ENCODE data around the gene ADM2.

Gene ADM2

GRCh38 chr22:50443801-50444625, 37.3 kb upstream of the ADM2 start:
- no peak overlapping the region for H3K27ac ChIP-seq
- H3K36me3 ChIP-seq (ENCODE audit: insufficient read depth, low read length) = peaks cover 35% of the 10 kb centered on the region; the same call in 1 of the 2 replicates
- no peak overlapping the region for H3K9ac ChIP-seq (ENCODE audit: insufficient read length)
- H3K9me3 ChIP-seq (ENCODE audit: low read depth, low read length) = no peaks in the 10 kb centered on the region
- TF ChIP-seq POLR2AphosphoS5 (IDR thresholded peaks at IDR 0.05; ENCODE audit: borderline replicate concordance, low read depth, low read length) = no peak
- no peak for TF ChIP-seq EZH2 (IDR thresholded peaks at IDR 0.05)
- TF ChIP-seq FOXP2 (optimal IDR thresholded peaks at IDR 0.05; ENCODE audit: control extremely low read depth, extremely low read length, insufficient read depth) = no peak
- no peak overlapping the region for H3K4me3 ChIP-seq
- no peak for DNase-seq (ENCODE audit: low read depth, low spot score)

- H3K36me3 ChIP-seq (ENCODE audit: insufficient read depth, low read length) = peaks cover 32% of the 10 kb centered on the region; the same call in 1 of the 2 replicates
- no peak overlapping the region for H3K9ac ChIP-seq (ENCODE audit: insufficient read length)
- peak overlapping the region; percentile 3; the same call in 1 of the 2 replicates for H3K27ac ChIP-seq
- H3K9me3 ChIP-seq (ENCODE audit: low read depth, low read length) = no peaks in the 10 kb centered on the region
- TF ChIP-seq FOXP2 (optimal IDR thresholded peaks at IDR 0.05; ENCODE audit: control extremely low read depth, extremely low read length, insufficient read depth) (no peak), EZH2 (IDR thresholded peaks at IDR 0.05) (no peak), POLR2AphosphoS5 (IDR thresholded peaks at IDR 0.05; ENCODE audit: borderline replicate concordance, low read depth, low read length) (no peak)
- DNase-seq (ENCODE audit: low read depth, low spot score) = no peak
- H3K4me3 ChIP-seq = no peak overlapping the region
Measured at GRCh38 chr22:50444663-50445062, 36.7 kb upstream of the ADM2 start.

DNA sequence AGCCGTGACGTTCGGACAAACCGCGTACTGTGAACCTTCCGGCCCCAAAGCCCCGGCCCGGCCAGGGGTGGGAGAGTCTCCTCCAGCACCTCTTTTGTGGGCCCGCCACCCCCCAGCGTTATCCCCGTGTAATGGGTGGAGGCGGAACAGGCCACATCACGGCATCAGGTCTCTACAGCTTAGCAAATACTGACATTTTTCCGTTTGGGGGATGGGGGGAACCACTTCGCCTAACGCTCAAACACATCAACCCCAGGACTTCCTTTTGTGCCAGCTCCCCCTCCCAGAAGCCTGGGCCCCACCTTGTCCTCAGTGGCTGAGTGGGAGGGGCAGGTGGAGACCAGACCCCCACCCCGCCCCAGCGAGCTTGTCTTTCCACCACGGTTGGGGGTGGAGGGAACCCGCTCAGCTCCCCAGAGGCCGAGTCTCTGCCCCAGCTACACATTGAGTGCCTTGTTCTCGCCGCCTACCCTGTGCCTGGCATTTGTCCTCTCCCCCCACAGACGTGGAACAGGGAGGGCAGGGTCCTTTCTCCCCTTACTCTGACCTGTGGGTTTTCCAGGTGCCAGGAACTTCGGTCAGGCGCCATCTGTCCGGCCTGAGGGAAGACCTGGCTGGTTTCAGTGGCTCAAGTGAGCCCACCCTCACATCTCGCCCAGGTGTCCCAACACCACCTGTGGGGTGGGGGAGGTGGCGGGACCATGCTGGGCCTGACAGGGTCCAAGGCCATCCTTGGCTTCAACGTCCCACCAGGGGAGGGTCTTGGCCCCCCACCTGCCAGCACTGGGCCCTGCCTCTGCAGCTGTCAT, 36.1 kb upstream of the ADM2 start:
- H3K9ac ChIP-seq (ENCODE audit: insufficient read length) = no peak overlapping the region

DNA sequence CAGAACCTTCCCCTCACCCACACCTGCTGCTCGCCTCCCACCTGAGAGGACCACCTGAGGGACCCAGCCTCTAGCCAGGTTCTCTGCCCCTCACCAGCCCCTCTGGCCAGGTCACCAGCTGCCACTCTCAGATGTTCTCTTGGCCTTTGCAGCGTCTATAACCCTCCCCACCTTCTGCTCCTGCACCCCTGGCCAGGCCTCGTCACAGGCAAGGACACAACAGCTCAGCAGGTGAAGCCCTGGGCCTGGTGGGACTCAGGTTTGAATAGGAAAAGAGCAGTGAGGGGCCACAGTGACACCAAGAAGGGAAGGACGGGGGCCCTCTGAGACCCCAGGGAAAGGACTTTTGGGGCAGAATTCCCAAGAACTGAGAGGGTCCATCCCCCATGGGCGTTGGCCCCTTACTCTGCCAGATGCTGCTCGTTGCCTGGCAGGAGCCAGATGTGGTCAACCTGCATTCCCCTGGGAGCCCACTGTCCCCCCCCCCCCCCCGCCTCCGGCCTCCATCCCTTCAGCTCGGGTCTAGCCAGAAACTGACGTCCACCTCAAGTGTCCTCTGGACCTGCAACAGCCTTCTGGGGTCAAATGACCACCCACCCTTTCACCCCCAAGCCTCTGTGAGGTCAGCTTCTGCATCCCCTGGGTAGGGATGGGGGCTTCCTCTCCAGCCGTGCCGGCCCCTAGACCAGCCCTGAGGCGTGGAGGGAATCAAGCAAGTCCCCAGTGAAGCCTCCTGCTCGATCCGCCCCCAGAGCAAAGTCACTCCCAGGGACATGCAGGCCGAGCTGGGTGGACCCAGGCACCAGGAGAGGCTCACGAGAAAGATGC, 35.2 kb upstream of the ADM2 start:
- Histone ChIP-seq H3K9me3 (ENCODE audit: low read depth, low read length) (no peaks in the 10 kb centered on the region), H3K4me3 (no peak overlapping the region), H3K9ac (ENCODE audit: insufficient read length) (no peak overlapping the region), H3K36me3 (ENCODE audit: insufficient read depth, low read length) (peaks cover 30% of the 10 kb centered on the region; the same call in 1 of the 2 replicates), H3K27ac (no peak overlapping the region)
- TF ChIP-seq FOXP2 (optimal IDR thresholded peaks at IDR 0.05; ENCODE audit: control extremely low read depth, extremely low read length, insufficient read depth) = no peak
- no peak for TF ChIP-seq EZH2 (IDR thresholded peaks at IDR 0.05)
- no peak; the same call in 1 of the 2 replicates for TF ChIP-seq POLR2AphosphoS5 (IDR thresholded peaks at IDR 0.05; ENCODE audit: borderline replicate concordance, low read depth, low read length)
- DNase-seq (ENCODE audit: low read depth, low spot score) = no peak

More for the DNA sequence above, 36.1 kb upstream of the ADM2 start:
- TF ChIP-seq POLR2AphosphoS5 (IDR thresholded peaks at IDR 0.05; ENCODE audit: borderline replicate concordance, low read depth, low read length) (no peak; the same call in 1 of the 2 replicates), FOXP2 (optimal IDR thresholded peaks at IDR 0.05; ENCODE audit: control extremely low read depth, extremely low read length, insufficient read depth) (no peak), EZH2 (IDR thresholded peaks at IDR 0.05) (no peak)
- no peaks in the 10 kb centered on the region for H3K9me3 ChIP-seq (ENCODE audit: low read depth, low read length)
- H3K27ac ChIP-seq = peak overlapping the region; percentile 3; the same call in 1 of the 2 replicates
- no peak for DNase-seq (ENCODE audit: low read depth, low spot score)
- peaks cover 27% of the 10 kb centered on the region; the same call in 1 of the 2 replicates for H3K36me3 ChIP-seq (ENCODE audit: insufficient read depth, low read length)
- H3K4me3 ChIP-seq = no peak overlapping the region

DNA sequence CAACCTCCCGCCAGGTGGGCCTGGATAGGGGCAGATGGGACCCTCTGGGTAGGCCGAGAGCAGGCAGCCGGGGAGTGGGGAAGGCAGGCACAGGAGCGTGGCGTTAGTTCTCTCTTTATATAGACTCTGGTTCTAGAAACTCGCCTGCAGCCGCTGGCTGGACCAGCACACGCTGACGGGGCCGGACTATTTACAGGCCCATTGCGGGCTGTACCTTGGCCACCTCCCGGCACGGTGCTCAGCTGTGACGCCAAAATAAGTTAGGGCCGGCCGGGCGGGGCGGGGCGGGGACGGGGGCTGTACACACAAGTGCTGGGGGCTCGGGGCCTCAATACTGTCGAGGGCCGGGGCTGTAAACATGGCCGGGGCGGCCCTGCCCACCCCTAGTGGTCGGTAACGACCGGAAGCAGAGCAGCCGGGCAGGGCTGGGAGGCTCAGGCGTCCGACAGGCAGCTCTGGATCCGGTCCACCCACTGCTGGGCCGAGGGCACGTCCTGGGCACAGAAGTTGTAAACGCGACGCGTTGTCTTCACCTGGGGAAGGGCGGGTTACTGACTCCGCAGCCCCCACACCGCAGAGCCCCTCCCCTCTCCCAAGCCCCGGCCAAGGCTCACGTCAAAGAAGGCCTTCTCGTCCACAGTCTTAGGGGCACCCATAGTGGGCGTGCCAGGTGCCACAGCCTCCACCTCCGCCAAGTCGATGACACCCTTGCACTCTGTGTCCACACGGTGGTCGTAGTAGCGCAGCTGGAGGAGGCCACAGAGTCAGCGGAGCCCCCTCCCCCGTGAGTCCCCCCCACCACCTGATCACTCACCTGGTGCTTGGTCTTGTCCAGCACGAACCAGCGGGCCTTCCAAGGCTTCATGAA, 34.4 kb upstream of the ADM2 start:
- TF ChIP-seq EZH2 (IDR thresholded peaks at IDR 0.05) = no peak
- TF ChIP-seq POLR2AphosphoS5 (IDR thresholded peaks at IDR 0.05; ENCODE audit: borderline replicate concordance, low read depth, low read length) = no peak
- no peak for TF ChIP-seq FOXP2 (optimal IDR thresholded peaks at IDR 0.05; ENCODE audit: control extremely low read depth, extremely low read length, insufficient read depth)
- no peak for DNase-seq (ENCODE audit: low read depth, low spot score)
- Histone ChIP-seq H3K27ac (no peak overlapping the region), H3K4me3 (no peak overlapping the region), H3K36me3 (ENCODE audit: insufficient read depth, low read length) (peaks cover 30% of the 10 kb centered on the region; the same call in 1 of the 2 replicates), H3K9ac (ENCODE audit: insufficient read length) (no peak overlapping the region), H3K9me3 (ENCODE audit: low read depth, low read length) (no peaks in the 10 kb centered on the region)

DNA sequence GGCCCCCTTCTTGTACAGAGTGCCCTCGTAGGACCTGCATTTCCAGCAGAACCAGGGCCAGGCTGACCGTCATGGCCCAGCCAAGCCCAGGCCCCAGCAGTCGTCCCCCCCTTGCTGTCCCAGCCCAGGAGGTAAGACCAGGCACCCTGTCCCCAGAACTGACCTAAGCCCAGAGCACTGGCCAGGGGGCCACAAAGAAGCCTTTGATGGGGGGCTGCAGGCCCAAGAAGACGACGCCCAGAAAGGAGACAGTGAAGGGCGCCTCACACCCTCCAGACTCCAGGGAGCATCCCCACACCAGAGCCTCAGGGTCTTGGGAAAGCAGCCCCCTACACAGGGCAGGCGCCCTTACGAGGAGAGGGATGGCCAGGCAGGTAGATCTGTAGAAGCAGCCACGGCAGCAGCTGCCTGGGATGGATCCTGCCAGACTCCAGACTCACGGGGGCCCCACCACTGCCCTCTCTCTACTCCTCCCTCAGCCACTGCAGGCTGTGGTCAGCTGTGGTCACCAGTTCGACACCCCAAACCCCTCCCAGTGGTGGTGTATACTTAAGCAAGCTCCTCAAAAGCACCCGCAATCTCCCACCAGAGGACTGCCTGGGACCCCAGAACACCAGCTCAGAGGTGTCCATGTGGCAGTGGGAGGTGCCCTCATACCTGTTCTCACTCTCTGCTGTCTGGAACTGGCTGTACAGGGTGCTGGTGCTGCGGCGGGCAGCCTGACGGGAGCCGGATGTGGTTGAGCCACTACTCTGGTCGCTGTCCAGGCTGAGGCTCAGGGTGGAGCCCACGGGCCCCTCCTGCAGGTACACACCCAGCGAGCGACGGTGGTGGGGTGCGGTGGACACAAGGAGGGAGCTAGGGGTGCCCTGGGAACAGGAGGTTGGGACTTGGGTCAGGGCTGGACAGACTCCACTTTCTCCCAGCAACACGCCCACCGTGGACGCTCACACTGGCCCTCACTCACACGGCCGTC, 33.5 kb upstream of the ADM2 start:
- no peak overlapping the region for H3K9ac ChIP-seq (ENCODE audit: insufficient read length)
- H3K9me3 ChIP-seq (ENCODE audit: low read depth, low read length) = no peaks in the 10 kb centered on the region
- no peak overlapping the region for H3K4me3 ChIP-seq
- H3K27ac ChIP-seq = no peak overlapping the region
- DNase-seq (ENCODE audit: low read depth, low spot score) = no peak
- TF ChIP-seq EZH2 (IDR thresholded peaks at IDR 0.05) (no peak), POLR2AphosphoS5 (IDR thresholded peaks at IDR 0.05; ENCODE audit: borderline replicate concordance, low read depth, low read length) (no peak; the same call in 1 of the 2 replicates), FOXP2 (optimal IDR thresholded peaks at IDR 0.05; ENCODE audit: control extremely low read depth, extremely low read length, insufficient read depth) (no peak)
- peaks cover 30% of the 10 kb centered on the region; the same call in 1 of the 2 replicates for H3K36me3 ChIP-seq (ENCODE audit: insufficient read depth, low read length)

Measured in SK-N-MC (cell line).